ENCODE results near the gene NUDT4. TPM values are rescaled to one million over a fixed set of nuclear protein-coding genes. Genes with fewer than 3 reads are reported as not detected.

Gene NUDT4
- total RNA-seq (2022) (236 TPM in 2 replicates), Bru-seq, nascent RNA (percentile 99 among the genes with signal in this experiment), BruChase-seq, experiment 1, labeled RNA remaining after a 2-hour chase (percentile 99 among the genes with signal in this experiment), BruChase-seq, experiment 2, labeled RNA remaining after a 6-hour chase (percentile 98 among the genes with signal in this experiment)
- long read RNA-seq, full-length matches to known transcripts = 904 of 1,039 reads
- long read RNA-seq, partial matches to known transcripts = 92 of 1,039 reads
- long read RNA-seq, other reads (novel, unspliced or antisense) = 43 of 1,039 reads

DNA sequence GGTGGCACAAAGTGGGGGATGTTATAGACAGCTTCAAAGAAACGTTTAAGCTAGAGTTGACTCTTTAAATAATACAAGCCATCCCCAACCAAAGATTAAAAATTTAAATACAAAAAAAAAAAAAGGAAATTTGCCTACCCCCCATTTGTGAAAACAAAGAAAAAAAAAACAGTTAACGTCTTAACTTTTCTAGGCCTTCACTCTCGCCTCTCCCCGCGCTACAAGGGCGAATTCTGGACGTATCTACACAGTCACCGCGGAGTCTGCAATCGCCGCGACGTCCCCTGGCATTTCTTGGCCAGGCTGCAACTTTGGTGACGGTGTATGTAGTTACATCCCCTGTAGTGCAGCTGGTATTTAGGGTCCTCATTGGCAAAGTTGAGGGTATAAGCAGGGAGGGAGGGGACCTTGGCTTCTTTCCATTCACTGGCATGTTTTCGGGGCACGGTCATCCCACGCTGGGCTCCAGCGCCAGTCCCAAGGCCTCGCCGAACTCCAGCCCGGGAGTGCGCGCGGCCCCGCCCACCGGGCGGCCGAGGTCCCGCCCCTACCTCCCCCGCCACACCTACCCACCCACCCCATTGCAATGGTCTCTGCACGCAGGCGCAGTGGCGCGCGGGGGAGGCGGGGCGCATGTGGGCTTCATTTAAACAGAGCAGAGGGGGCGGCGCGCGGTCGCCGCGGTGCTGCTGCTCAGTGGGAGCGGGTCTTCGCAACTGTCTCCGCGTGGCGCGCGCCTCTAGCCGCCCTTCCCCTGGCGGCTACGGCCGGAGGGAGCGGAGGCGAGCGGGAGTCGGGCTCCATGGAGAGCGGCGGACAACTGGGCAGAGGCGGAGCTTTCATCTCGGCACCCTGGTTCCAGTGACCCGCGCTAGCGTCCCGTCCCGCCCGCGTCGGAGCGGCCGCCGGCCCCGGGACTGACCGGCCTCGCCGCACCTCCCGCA is at the start of gene NUDT4:
Gene NUDT4, plus strand, starts transcription at position 674 of the 944 bp plus-strand sequence. CDS start 398 bp downstream, outside the sequence.
- peaks cover 31% of the 10 kb centered on the region for H3K4me1 Mint-ChIP-seq (ENCODE audit: low read depth, unreplicated experiment)
- ChIA-PET CTCF (interaction anchor here (0.7 kb wide), 1 partner anchor 41 kb away, joined by 3 read pairs; no protein-coding TSS in a partner anchor), POLR2A (interaction anchor here (0.7 kb wide), 1 partner anchor 223 kb away, joined by 3 read pairs; no protein-coding TSS in a partner anchor)
- Histone ChIP-seq H3K36me3 (ENCODE audit: control insufficient read depth, insufficient read depth, low read length) (no peaks in the 10 kb centered on the region; the same call in 1 of the 2 replicates), H3K4me1 (peaks cover 35% of the 10 kb centered on the region), H3K9me3 (no peaks in the 10 kb centered on the region), H3K27me3 (replicated peaks; ENCODE audit: control insufficient read depth, insufficient read depth, low read length) (no peaks in the 10 kb centered on the region), H3K4me3 (ENCODE audit: low read depth, low read length) (peak within 1 kb of the TSS; percentile 96)
- TF ChIP-seq, protein P1, sequence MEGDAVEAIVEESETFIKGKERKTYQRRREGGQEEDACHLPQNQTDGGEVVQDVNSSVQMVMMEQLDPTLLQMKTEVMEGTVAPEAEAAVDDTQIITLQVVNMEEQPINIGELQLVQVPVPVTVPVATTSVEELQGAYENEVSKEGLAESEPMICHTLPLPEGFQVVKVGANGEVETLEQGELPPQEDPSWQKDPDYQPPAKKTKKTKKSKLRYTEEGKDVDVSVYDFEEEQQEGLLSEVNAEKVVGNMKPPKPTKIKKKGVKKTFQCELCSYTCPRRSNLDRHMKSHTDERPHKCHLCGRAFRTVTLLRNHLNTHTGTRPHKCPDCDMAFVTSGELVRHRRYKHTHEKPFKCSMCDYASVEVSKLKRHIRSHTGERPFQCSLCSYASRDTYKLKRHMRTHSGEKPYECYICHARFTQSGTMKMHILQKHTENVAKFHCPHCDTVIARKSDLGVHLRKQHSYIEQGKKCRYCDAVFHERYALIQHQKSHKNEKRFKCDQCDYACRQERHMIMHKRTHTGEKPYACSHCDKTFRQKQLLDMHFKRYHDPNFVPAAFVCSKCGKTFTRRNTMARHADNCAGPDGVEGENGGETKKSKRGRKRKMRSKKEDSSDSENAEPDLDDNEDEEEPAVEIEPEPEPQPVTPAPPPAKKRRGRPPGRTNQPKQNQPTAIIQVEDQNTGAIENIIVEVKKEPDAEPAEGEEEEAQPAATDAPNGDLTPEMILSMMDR (IDR thresholded peaks at IDR 0.05; ENCODE audit: insufficient read depth in 1 of 2, low read depth in 1 of 2, low read length in 1 of 2, severe bottlenecking in 1 of 2, unreplicated experiment in 1 of 2) = no peak
- BruUV-seq (replicated peaks) = TSS peak; percentile 79
- peak; percentile 97 to 98 for DNase-seq
- intact Hi-C loops (cut with micrococcal nuclease; ENCODE audit: unreplicated experiment) = loop anchor here (1.0 to 5.0 kb wide), 6 partner anchors 41 to 450 kb away; partner anchors contain the start of gene EEA1
- H3K27ac Mint-ChIP-seq (ENCODE audit: unreplicated experiment) = peak within 1 kb of the TSS; percentile 91
- no peaks in the 10 kb centered on the region for H3K9me3 Mint-ChIP-seq (ENCODE audit: unreplicated experiment)
- H3K4me3 Mint-ChIP-seq (ENCODE audit: unreplicated experiment) = peak within 1 kb of the TSS; percentile 80
- no peaks in the 10 kb centered on the region for H3K27me3 Mint-ChIP-seq (ENCODE audit: insufficient read depth, unreplicated experiment)
- H3K36me3 Mint-ChIP-seq (ENCODE audit: insufficient read depth, unreplicated experiment) = peaks cover 58% of the 10 kb centered on the region

DNA sequence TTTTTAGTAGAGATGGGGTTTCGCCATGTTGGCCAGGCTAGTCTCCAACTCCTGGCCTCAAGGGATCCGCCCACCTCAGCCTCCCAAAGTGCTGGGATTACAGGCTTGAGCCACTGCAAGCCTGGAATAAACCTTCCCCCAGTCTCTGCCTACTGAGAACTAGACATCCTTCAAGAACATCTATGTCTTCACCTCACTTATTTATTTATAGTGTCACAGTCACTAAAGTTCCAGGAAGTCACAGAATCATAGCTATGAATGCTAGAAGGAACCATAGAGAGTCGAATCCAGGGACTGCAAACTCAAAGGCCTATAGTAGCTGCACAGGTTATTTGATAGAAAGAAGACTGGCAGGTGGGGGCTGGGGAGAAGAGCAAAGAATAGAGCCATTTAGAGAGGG is 44.7 kb upstream of the NUDT4 start:
- Mint-ChIP-seq H3K36me3 (ENCODE audit: insufficient read depth, unreplicated experiment) (no peaks in the 10 kb centered on the region), H3K9me3 (ENCODE audit: unreplicated experiment) (no peaks in the 10 kb centered on the region), H3K4me1 (ENCODE audit: low read depth, unreplicated experiment) (peaks cover 12% of the 10 kb centered on the region), H3K27me3 (ENCODE audit: insufficient read depth, unreplicated experiment) (no peaks in the 10 kb centered on the region), H3K4me3 (ENCODE audit: unreplicated experiment) (no peak overlapping the region), H3K27ac (ENCODE audit: unreplicated experiment) (no peak overlapping the region)
- no TSS peak for BruUV-seq (replicated peaks)
- H3K4me3 ChIP-seq (ENCODE audit: low read depth, low read length) = no peak overlapping the region
- DNase-seq = no peak
- no peaks in the 10 kb centered on the region for H3K9me3 ChIP-seq
- intact Hi-C loops (cut with micrococcal nuclease; ENCODE audit: unreplicated experiment) = no loop called here
- H3K36me3 ChIP-seq (ENCODE audit: control insufficient read depth, insufficient read depth, low read length) = no peaks in the 10 kb centered on the region
- TF ChIP-seq, protein P1 (IDR thresholded peaks at IDR 0.05; ENCODE audit: insufficient read depth in 1 of 2, low read depth in 1 of 2, low read length in 1 of 2, severe bottlenecking in 1 of 2, unreplicated experiment in 1 of 2) = no peak
- ChIA-PET POLR2A (no interaction called here), CTCF (no interaction called here)
- H3K27me3 ChIP-seq (replicated peaks; ENCODE audit: control insufficient read depth, insufficient read depth, low read length) = no peaks in the 10 kb centered on the region
- peaks cover 20% of the 10 kb centered on the region for H3K4me1 ChIP-seq

DNA sequence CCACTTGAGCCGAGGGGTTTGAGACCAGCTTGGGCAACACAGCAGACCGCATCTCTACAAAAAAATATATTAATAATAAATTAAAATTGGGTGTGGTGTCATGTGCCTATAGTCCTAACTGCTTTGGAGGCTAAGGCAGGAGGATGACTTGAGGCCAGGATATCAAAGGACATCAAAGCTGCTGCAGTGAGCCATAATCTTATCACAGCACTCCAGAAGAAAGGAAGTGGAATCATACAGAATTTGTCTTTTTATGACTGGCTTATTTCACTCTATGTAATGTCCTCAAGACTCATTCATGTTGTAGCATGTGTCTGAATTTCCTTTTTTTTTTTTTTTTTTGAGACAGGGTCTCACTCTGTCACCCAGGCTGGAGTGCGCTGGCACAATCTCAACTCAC is 43.9 kb upstream of the NUDT4 start:
- Mint-ChIP-seq H3K9me3 (ENCODE audit: unreplicated experiment) (no peaks in the 10 kb centered on the region), H3K4me1 (ENCODE audit: low read depth, unreplicated experiment) (peaks cover 17% of the 10 kb centered on the region), H3K27me3 (ENCODE audit: insufficient read depth, unreplicated experiment) (no peaks in the 10 kb centered on the region), H3K4me3 (ENCODE audit: unreplicated experiment) (no peak overlapping the region), H3K36me3 (ENCODE audit: insufficient read depth, unreplicated experiment) (no peaks in the 10 kb centered on the region), H3K27ac (ENCODE audit: unreplicated experiment) (no peak overlapping the region)
- TF ChIP-seq, protein P1 (IDR thresholded peaks at IDR 0.05; ENCODE audit: insufficient read depth in 1 of 2, low read depth in 1 of 2, low read length in 1 of 2, severe bottlenecking in 1 of 2, unreplicated experiment in 1 of 2) = no peak
- no peaks in the 10 kb centered on the region for H3K27me3 ChIP-seq (replicated peaks; ENCODE audit: control insufficient read depth, insufficient read depth, low read length)
- BruUV-seq (replicated peaks) = no TSS peak
- H3K9me3 ChIP-seq = no peaks in the 10 kb centered on the region
- H3K4me3 ChIP-seq (ENCODE audit: low read depth, low read length) = no peak overlapping the region
- intact Hi-C loops (cut with micrococcal nuclease; ENCODE audit: unreplicated experiment) = no loop called here
- no peak for DNase-seq
- ChIA-PET CTCF (interaction anchor here (0.7 kb wide), 1 partner anchor 195 kb away, joined by 5 read pairs; no protein-coding TSS in a partner anchor), POLR2A (no interaction called here)
- peaks cover 28% of the 10 kb centered on the region for H3K4me1 ChIP-seq
- no peaks in the 10 kb centered on the region for H3K36me3 ChIP-seq (ENCODE audit: control insufficient read depth, insufficient read depth, low read length)
